ENCODE data around the gene STRA8.

The STRA8 gene

DNA sequence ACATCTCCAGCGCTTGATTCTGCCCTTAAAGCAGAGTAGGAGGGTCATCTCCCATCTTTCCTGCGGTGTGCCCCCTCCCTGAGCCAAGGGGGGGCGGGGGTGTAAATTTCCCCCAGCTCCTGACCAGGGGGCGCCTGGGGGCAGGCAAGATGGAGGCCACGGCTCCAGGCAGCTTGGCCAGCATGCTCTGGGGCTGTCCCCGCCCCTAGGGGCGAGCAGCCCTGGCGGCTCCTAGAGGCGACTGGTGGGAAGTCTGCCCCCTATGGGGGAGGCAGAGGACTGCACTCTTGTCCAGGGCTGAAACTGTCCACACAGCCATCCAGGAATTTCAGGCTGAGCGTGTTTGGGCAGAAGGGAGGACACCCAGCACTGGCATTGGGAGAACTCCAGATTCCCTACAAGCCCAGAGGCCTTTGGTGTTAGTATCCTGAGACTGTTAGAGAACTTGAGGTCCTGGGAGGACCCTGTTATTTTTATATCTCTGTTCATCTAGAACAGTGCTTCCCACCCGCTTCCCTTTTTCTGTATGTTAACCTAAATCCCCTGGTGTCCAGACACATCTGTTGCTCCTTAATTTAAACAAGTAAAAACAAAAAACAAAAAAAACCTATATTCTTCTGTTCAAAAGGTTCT lies 4.6 kb downstream of the STRA8 start:
- no peak for DNase-seq (ENCODE audit: low read depth in 2 of 2)

DNA sequence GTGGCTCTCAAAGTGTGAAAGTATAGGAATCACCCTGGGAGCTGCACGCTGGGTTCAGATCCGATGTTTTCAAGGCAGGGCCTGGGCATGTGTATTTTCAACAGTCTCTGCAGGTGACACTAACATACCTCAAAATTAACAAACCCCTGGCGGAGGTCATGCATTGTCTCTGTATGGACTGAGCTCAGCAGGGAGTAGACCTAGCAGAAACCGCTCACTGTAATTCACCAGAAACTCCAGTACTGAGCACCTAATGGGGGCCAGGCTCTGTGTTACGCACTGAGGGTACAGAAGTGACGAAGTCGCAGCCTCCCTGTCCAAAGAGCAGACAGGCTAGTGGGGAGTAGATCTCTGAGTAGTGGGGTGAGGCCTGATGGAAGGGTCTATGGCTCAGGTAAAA lies 5.6 kb downstream of the STRA8 start:
- DNase-seq (ENCODE audit: low read depth in 2 of 2), result no peak

GRCh38 chr7:135240441-135240840 lies 6.8 kb downstream of the STRA8 start:
- no peak for DNase-seq (ENCODE audit: low read depth in 2 of 2)

DNA sequence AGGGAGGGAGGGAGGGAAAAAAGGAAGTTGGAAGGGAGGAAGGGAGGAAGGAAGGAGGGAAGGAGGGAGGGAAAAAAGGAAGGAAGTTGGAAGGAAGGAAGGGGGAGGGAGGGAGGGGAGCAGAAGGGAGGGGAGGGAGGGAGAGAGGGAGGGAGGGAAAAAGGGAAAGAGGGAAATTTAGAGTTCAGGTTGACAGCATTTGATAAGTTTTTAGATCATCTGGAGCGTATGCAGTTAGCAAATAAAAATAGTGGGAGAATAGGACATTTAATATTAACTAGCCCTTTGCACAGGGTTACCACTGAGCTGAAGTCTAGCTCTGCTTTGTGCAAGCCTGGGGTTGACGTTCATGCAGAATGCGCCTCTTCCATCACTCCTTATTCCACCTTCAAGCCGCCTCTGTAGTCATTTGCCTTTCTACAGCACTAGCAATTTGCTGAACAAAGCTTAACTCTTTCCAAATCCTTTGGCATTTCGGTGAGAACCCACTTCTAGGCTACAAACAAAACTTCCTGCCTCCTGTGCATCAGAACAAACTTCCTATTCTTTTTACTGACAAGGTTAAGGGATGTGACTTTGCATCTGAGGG lies 8.6 kb downstream of the STRA8 start:
- no peak for DNase-seq (ENCODE audit: low read depth in 2 of 2)

GRCh38 chr7:135245226-135246190 lies 11.9 kb downstream of the STRA8 start:
- DNase-seq (ENCODE audit: low read depth in 2 of 2), result no peak

DNA sequence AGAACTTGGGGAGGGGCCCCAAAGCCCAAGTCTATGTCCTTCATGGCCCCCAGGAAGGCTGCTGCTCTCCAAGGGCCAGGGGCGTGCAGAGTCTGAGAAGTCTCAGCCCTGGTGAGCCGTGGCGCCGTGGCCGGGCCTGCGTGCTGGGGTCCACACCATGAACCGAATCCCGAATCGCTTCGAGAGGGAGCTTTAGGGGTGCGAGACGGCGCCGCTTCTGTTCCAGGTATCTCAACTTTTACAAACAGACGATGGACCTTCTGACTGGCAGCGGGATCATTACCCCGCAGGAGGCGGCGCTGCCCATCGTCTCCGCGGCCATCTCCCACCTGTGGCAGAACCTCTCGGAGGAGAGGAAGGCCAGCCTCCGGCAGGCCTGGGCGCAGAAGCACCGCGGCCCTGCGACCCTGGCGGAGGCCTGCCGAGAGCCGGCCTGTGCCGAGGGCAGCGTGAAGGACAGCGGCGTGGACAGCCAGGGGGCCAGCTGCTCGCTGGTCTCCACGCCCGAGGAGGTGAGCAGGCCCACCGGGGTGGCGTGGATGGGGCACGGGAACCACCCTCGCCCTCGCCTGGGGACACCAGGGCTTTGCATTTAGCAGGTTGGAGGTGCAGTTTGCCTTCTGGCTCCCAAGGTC lies 12.7 kb downstream of the STRA8 start:
- no peak for DNase-seq (ENCODE audit: low read depth in 2 of 2)

- no peak for DNase-seq (ENCODE audit: low read depth in 2 of 2)
Measured at GRCh38 chr7:135247746-135248471, 14.3 kb downstream of the STRA8 start.

DNA sequence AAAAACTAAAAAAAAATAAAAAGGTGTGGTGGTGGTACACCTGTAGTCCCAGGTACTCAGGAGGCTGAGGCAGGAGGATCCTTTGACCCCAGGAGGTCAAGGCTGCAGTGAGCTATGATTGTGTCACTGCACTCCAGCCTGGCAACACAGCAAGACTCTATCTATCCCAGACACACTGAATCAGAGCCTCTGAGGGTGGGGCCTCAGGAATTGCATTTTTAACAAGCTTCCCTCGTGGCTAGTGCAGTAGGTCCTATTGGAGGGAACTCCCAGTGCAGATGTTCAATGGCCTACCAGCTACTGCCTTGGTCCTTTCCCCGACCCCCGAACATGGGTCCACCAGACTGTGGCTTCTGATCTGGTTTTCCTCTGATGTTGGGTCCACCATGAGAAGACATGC lies 14.9 kb downstream of the STRA8 start:
- DNase-seq (ENCODE audit: low read depth in 2 of 2), result no peak

GRCh38 chr7:135251496-135252391 lies 18.1 kb downstream of the STRA8 start:
- no peak for DNase-seq (ENCODE audit: low read depth in 2 of 2)

DNA sequence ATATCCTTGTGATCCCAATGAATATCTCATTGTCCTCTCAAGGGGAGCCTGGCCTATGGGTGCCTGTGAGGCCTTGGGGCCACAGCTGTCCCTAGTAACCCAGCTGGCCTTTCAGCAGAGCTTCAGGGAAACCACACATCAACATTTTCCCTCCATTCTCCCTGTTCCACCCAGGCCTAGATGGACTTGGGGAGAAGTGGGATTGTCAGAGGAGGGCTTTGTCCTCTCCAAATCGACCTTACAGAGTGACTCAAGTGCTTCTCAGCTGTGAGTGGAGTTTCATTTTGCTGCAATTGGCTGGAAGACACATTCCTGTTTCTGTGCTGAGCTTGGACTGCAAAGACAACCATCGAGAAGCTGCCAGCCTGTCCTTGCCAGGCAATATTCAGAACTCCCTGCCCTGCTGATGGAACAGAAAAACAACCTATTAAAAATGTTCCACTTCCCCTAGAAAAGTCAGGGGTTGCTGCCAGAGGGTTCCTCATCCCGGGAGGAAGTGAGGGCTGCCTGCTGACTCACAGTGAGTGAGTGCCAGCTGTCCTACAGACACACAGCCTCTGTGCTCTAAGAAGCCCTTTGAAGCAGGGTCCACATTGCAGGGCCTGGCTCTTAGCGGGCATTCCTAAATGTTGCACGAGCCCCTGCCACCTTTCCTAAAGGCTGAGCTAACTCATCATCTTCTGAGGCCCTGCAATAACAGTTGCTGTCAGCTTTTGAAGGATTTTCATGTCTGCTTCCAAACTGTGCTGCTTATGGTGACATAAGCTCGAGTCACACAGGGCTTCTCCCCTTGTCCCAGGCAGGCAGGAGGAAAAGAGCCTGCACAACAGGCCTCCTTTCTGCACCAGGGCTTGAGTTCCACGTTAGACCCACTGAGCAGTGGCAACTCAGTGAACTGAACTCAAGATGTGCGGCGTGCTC lies 20.5 kb downstream of the STRA8 start:
- no peak for DNase-seq (ENCODE audit: low read depth in 2 of 2)

- no peak for DNase-seq (ENCODE audit: low read depth in 2 of 2)
Measured at GRCh38 chr7:135257790-135258189, 24.2 kb downstream of the STRA8 start.

DNA sequence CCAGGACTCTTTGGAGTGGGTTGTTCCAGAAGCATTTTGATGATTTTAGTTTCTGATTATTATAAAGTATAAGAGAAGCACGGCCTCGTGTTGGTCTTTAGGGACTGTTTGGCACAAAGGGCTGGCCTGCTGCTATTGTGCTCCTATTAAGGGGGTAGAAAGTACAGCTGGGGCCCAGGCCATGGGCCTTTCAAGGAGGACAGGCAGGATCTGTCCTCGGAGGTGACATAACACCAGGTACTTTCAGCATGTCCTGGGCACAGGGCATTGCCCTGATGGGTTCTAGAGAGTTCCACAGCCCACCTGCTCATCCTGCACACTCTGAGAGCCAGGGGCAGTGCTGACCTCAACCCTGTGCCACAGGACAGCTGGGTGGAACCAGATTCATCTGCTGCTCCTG lies 24.9 kb downstream of the STRA8 start:
- DNase-seq (ENCODE audit: low read depth in 2 of 2), result no peak

- no peak for DNase-seq (ENCODE audit: low read depth in 2 of 2)
Measured at GRCh38 chr7:135259702-135260101, 26.1 kb downstream of the STRA8 start.

GRCh38 chr7:135260470-135260869 lies 26.8 kb downstream of the STRA8 start:
- DNase-seq (ENCODE audit: low read depth in 2 of 2), result no peak

GRCh38 chr7:135260930-135261721 lies 27.5 kb downstream of the STRA8 start:
- no peak for DNase-seq (ENCODE audit: low read depth in 2 of 2)

- DNase-seq (ENCODE audit: low read depth in 2 of 2), result no peak
Measured at GRCh38 chr7:135262623-135263320, 29.1 kb downstream of the STRA8 start.

- DNase-seq (ENCODE audit: low read depth in 2 of 2), result no peak
Measured at GRCh38 chr7:135263321-135263970, 29.8 kb downstream of the STRA8 start.

DNA sequence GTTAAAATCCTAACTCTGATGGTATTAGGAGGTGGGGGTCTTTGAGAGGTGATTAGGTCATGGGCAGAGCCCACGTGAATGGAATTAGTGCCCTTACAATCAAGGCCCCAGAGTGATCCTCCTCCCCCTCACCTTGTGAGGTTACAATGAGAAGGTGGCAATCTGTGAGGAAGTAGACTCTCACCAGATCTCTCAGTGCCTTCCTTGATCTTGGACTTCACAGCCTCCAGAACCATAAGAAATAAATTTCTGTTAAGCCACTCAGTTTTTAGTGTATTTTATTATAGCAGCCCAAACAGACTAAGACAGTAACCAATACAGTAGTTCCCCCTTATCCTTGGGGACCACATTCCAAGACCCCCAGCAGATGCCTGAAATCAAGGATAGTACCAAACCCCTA lies 32.0 kb downstream of the STRA8 start:
- no peak for DNase-seq (ENCODE audit: low read depth in 2 of 2)

All from activated CD4-positive, alpha-beta T cell treated with anti-CD3 and anti-CD28 coated beads for 24 hours (primary cell).